GM18873 (cell line): ENCODE measurements around the gene INPP5E.

Source experiments
- ATAC-seq: cut with Tn5 transposase; IDR thresholded peaks from one replicate; pipeline ENCODE4 v1.9.1; 2021; ENCODE audit warnings: mild to moderate bottlenecking, moderate library complexity, moderate number of reproducible peaks; ENCODE audit not compliant: unreplicated experiment, low FRiP score

INPP5E gene

DNA sequence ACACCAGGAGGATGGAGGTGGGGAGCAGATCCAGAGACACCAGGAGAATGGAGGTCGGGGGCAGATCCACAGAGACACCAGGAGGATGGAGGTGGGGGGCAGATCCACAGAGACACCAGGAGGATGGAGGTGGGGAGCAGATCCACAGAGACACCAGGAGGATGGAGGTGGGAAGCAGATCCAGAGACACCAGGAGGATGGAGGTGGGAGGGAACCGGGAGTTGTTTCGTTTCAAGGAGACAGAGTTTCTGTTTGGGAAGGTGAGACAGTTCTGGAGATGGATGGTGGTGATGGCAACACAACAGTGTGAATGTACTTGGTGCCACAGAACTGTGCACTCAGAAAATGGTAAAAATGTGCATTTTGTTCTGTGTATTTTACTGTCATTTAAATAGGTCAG lies 9.0 kb upstream of the INPP5E start:
- no peak for ATAC-seq

DNA sequence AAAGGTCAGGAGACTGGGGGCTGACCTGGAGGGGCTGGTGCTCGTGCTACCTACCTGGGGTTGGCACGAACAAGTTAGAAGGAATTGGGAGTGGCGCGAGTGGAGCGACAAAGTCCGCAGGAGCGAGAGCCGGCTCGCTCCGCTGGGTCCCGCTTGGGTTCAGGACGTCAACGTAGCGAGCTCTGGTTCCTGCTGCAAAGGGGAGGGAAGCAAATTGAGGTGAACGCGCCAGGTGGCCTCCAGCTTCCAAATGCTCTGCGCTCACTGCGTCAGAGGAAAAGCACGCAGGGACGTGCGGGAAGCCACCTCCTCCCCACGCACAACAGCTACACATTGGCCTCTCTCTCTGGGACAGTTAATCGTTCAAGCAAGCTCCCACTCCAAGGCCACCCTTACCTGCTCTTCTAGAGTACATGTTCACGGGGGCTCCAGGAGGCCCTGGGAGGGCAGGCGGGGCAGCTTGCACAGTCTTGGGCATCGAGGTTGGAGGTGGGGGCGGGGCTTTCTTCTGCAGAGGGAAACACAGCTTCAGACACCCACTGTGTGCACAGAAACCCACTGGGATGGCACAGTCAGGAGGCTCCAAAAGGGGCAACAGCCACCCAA lies 7.6 kb upstream of the INPP5E start:
- ATAC-seq = no peak

DNA sequence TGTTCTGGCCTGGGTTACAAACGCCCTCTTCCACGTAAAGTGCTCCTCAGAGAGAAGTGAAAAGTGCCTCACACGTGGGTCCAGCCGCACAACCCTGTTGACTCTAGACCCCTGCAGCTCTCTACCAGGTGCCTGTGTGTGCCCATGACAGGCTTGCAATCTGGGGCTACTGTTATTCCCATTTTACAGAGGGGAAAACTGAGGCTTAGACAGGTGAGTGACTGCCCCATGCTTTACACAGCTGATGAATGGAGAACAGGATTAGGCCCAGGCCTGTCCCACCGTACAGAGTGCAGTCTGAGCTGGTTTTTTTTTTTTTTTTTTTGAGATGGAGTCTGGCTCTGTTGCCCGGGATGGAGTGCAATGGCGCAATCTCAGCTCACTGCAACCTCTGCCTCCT lies 6.2 kb upstream of the INPP5E start:
- ATAC-seq = no peak

DNA sequence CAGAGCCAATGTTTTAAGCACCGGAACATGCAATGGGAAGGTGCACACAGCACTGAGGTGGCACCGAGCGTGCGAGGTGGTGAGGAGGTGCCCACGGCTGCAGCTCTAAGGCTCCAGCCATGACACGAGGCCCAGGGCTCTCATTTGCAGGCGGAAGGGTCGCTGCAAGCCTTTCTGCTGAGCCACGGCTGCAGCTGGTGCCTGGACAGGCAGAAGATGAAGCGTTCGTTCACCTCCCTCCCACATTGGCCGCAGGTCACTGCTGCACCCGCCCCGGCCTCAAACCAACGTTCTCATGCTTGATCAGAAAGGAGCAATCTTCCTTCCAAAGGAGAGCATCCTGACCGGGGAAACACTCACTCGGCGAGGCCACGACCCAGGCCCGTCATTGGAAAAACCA lies 4.5 kb upstream of the INPP5E start:
- no peak for ATAC-seq

DNA sequence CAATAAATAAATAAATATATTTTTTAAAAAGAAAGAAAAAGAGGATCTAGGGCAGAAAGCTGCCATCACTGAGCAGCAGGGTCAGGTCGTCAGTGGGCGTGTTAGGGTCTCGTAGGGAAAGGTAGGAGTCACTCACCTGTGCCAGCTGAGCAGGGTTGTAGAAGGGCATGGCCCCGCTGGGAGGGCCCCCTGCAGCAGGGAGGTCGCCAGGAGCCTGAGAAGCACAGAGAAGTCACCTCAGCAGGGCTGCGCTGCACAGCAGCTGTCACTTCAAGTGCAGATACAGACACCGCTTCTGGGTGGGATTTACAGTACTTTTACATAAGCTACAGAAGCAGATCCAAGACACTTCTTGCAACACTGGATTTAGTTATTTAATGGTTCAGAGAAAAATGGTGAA lies 4.0 kb upstream of the INPP5E start:
- no peak for ATAC-seq

DNA sequence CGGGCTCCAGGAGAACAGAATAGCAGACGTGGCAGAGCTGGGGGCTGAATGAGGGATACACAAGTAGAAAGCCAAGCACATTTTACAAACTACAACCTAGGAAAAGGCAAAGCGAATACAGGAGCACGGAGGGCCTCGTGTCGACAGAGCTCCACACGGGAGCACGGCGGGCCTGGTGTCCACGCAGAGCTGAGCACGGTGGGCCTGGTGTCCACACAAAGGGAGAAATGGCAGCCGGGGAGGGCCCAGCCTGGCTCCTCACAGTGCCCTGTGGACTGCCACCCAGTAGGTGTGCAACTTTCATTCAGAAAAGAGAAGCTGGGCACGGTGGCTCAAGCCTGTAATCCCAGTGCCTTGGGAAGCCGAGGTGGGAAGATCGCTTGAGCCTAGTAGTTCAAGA lies 3.4 kb upstream of the INPP5E start:
- ATAC-seq = no peak

DNA sequence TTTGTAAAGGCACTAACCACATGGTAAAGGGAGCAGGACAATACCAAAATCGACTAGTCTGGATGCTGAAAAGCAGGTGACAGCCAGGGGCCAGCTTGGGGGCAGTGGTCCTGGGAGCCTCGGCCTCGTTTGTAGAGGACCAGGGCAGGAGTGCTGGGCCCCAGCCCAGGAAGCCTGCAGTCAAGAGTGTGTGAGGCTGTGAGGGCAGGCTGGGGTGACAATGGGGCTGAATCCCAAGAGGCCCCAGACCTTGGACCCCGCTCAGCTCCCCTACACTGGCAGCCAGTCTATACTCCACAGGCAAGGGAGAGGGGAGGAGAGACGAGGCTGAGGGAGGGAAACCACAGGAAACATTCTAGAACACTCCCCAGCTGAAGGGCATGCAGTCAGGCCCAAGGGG lies 2.6 kb upstream of the INPP5E start:
- no peak for ATAC-seq

DNA sequence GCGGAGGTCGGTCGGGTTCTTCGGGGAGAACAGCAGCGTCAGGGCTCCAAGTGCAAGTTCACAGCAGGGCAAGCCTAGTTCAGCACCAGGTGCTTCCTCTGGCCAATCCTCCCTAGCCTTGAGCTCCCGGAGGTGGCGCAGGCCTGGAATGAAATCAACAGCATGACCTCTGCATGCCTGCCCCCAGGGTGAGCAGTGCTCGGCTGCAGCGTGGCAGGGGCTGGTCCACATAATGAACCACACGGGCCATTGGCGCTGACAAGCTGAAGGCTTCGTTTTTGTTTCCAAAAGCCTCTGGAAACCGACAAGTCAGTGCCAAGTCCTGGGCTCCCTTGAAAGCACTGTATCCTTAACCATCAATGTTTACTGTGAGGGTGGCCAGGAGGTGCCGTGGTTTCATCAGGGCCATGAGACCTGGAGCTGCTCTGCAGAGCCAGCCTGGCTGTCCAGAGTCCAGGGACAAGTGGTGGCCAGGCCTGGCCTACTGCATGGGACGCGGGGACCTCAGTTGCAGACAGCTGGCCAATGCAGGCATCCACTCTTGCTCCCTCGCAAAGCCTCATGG lies 2.1 kb upstream of the INPP5E start:
- ATAC-seq = no peak

DNA sequence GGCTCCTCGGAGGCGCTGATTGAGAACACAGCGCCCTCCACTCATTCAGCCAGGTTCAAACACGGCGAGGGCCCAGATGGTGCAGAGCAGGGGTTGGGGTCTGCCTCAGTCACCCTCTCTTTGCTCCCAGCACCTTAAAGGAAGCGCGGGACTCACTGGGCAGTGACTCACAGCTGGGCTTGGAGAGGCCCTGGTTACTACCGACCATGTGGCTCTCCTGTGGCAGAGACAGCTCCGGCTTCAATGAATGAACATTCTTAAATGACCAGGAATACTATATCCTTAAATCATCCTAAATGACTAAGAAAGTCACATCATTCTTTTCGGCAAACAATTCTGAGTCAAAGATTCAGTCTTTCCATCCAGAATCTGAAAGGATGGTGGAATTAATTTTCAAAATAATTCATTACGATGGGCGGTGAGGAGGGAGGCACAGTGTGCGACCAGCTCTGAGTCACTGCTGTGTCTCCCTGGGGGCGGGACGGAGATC lies 1.6 kb upstream of the INPP5E start:
- ATAC-seq = no peak

DNA sequence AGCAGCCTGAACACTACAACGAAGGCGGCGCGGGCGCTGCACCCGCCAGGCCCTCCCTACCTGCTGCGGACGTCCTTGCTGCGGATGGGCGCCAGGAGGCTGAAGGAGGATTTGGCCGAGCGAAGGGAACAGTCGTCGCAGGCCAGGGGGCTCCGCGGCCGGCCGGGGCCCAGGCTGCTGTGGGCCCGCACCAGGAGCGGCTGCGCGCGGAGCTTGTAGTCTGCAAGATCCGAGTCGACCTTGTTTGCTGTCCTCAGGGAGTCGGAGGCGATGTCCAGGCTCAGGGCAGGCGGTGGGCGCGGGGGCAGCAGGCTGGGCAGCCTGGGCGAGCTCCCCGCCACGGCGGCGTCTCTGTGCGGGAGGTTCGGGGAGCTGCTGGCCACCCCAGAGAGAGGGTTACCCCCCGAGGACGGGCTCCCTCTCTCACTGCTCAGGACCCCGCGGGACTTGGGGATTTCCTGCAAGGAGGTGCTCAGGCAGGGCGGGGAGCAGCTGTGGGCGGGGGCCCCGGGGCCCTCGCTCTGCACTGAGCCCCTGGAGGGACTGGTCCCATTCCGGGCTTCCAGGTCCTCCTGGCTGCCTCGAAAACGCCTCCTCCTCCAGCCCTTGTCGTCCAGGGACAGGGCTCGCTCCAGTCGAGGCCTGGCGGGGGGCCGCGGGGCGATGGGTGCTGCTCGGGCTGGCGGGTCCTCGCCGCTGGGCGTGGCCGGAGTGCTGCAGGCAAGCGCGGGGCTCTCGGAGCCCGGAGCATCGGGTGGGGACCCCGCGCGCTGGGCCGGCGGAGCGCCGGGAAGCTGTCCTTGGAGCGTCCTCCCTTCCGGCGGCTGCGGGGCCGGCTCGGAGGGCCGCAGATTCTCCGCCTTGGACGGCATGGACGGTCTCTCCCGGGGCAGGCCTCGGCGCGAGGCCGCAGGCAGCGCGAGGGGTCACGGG lies 831 bp downstream of the INPP5E start:
- ATAC-seq = no peak

DNA sequence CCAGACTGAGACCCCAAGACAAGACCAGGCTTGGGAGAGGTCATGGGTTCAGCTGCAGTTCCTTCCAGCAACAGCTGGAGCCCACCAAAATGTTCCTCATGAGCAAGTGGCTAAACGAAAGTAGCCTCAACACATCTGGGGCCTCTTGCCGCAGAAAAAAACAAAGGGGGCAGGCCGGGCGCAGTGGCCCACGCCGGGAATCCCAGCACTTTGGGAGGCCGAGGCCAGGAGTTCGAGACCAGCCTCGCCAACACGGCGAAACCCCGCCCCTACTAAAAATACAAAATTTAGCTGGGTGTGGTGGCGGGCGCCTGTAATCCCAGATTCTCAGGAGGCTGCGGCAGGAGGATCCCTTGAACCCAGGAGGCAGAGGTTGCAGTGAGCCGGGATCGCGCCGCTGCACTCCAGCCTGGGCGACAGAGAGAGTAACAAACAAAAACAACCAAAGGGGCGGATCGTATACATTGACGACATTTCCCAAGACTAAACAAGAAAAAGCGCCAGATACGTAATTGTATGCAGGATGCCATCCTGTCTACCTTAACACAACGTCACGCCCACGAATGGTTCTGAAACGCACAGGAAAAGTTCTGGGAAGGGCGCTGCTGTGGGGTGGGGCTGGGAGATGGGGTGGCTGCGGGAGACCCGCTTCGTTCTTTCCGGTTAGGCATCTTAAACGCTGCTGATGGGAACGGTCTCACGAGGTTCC lies 1.7 kb downstream of the INPP5E start:
- ATAC-seq = no peak

DNA sequence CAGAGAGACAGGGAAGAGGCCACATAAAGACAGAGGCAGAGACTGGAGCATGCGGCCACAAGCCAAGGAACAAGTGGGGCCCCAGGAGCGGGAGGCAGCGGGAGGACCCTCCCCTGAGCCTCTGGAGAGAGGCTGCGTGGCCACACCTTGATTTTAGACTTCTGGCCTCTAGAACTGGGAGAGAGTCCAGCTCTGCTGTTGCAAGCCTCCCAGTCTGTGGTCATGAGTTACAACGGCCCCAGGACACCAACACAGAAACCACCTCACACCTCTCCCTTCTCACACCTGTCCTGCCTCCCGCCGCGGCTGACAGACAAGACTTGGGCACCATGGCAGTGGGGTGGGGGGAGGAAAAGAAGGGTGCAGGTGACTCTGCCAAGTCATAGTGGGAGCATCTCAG lies 2.2 kb downstream of the INPP5E start:
- no peak for ATAC-seq

DNA sequence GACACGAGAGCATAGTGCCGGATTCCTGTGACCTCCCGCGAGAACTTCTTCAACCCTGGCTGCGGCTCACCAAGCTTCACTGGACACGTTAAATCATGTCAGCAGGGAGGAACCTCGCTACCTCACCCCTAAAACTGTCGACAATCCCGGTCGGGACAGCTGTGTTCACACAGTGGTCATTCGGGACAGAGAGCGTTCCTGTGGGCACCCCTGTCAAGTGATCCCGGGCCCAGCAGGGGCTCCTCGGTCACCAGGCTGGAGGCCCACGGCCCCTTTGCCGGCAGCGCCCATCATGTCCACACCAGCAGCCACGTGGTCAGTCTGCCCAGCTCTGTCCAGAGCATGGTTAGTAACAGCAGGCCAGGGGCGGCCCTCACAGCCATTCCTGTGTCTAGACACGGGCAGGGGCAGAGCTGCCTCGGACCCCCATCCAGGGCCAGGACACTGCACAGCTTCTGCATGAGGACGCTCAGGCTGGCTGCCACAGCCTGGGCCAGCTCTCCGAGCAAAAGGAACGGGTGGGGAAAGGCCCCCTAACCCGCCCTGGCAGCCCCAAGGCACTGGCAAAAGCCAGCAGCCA lies 3.5 kb downstream of the INPP5E start:
- ATAC-seq = no peak

DNA sequence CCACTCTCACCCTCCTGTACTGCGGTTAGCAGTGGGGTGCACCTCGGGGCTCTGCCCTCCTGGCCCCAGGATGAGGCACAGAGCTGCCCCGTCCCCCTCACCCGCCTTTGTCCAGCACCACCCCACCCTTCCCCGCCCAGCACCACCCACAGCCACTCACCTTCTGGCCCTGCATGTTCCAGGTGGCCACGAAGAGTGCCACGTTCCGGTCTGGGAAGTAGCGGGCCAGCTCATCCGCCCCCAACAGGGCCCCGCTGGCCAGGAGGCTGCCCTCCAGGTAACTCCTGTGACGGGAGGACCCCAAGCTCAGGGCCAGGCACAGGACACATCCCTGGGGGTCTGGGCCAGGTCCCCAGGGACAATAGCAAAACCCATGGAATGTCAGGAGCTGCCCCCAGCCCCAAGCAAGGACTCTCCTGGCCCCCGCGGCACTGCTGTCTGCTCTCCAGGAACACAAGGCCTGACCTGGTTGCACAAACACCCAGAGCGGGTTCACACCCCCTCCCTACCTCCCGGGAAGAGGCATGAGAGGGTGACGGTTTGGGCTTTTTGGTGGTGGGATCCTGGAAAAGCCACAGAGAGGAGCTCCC lies 5.0 kb downstream of the INPP5E start:
- no peak for ATAC-seq

DNA sequence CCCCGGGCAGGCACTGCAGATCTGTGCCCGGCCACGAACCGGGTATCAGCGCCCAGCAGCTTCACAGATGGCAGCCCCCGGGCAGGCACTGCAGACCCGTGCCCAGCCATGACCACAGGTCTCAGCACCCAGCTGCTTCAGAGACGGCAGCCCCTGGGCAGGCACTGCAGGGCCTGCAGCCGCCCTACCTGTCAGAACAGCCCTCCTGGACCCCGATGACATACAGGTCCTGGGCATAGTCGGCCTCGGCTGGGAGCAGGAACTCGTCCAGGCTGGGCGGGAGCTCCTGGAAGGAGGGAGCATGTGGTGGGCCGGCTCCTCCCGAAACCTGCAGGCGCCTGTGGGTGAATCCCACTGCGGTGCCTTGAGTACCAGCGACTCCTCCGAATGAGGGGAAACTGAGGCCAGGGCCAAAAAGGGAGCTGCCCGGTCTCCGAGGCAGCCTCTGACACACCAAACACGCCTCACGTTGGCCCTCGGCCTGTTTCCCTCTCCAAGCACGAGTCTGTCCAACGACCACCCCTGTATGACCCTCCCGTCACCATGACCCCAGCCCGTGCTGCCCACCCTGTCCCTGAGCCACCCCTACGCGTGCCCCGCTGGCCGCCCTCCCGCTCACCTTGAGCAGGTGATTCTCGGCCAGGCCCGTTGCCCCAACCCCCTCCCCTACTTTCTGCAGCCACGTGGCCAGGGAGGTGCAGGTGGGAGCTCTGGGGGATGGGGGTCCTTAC lies 5.6 kb downstream of the INPP5E start:
- no peak for ATAC-seq

DNA sequence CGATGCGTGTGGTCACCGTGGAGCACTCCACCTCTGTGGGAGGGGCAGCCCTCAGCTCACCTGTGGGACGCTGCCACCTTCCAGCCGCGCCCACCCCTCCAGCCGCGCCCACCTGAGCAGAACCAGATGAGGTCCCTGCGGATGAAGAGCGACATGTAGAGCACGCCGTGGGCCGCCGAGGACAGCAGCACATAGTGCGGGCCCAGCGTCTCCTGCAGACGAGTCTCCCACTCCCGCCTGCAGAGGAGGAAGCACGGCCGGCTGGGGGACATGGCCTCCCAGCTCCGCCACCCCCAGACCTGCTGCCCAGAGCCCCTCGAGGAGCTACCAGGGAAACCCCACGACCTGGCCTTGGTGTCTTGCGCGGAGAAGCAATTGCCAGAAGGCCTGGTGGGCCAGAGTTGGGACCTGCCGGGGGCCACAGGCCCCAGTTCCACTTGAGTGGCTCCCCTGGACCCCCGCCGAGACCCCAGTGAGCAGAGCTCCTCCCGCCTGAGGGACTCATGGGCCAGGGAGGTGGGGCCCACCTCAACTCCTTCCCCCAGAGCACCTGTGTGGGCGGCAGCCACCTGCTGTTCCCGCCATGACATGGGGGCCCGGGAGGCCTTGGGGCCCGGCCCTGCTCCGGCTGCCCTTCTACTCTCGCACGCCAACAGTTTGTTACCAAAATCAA lies 6.5 kb downstream of the INPP5E start:
- no peak for ATAC-seq

DNA sequence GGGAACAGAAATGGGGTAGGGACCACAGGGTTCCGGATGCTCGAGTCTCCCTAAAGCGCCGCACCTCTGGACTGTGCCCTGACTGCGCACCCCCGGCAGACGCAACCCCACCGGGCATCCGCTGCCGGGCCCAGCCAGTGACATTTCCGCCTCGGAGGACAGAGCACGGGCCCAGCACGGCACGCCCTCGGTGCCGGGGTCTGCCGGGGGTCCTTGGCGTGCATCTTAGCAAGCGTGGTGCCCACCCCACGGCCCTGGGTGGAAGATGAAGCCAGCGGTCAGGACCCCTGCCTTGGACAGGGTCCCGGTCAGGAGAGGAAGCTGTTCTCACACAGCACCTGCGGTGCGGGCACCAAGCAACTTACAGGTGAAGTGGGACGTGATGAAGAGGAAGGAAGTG lies 7.1 kb downstream of the INPP5E start:
- ATAC-seq = no peak

DNA sequence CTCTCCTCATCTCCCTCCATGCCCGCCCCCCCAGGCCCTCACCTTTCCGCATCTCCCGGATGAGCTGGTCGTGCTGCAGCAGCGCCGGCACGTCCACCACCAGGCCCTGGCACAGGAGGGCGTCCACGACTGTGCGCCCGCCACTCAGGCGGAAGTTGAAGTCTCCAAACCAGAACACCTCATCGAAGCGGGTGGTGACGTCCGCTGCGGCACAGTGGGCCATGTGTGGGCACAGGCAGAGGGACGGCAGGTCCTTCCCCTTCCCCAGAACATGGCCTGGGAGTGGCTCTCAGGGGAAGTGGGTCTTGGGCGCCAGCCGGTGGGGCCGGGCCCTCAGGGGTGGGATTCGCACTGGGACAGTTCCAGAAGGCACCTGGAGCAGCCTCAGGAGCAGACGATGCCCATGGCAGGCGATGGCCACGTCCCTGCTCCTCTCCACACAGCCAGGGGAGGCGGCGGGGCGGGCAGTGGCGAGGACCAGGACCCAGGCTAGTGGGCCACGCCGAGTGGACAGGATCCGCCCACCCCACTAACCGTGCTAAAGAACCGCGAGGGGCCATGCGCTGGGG lies 7.8 kb downstream of the INPP5E start:
- ATAC-seq = no peak
